Smooth muscle cell (in vitro differentiated cells): ENCODE measurements around the gene AFF3. TPM values are rescaled to one million over a fixed set of nuclear protein-coding genes. Genes with fewer than 3 reads are reported as not detected.

Experiments
- DNase-seq: peaks from one replicate; lab custom pipeline; 2025; ENCODE audit not compliant: unreplicated experiment; lab: John Stamatoyannopoulos, UW
- H2AFZ ChIP-seq: fragments of 200-600 bp; sonication (generic); 2 replicates; pipeline ENCODE4 v1.6.0; 2016; ENCODE audit warnings: antibody characterized with exemption, low read depth, mild to moderate bottlenecking
- H3F3A ChIP-seq: fragments of 200-600 bp; sonication (generic); 2 replicates; pipeline ENCODE4 v1.6.0; 2017; ENCODE audit warnings: antibody characterized with exemption, low read depth
- H3K27ac ChIP-seq: fragments of 200-600 bp; sonication (generic); 2 replicates; pipeline ENCODE4 v1.5.1; 2016; ENCODE audit warnings: low read depth, mild to moderate bottlenecking
- H3K27me3 ChIP-seq: fragments of 200-600 bp; sonication (generic); 2 replicates; pipeline ENCODE4 v1.6.1; 2016; ENCODE audit warnings: low read depth, mild to moderate bottlenecking
- H3K36me3 ChIP-seq: fragments of 200-600 bp; sonication (generic); 2 replicates; pipeline ENCODE4 v1.5.1; 2016; ENCODE audit warnings: low read depth
- H3K4me1 ChIP-seq: fragments of 200-600 bp; sonication (generic); 2 replicates; pipeline ENCODE4 v1.5.1; 2016; ENCODE audit warnings: low read depth
- H3K4me2 ChIP-seq: fragments of 200-600 bp; sonication (generic); 2 replicates; pipeline ENCODE4 v1.6.0; 2016; ENCODE audit warnings: mild to moderate bottlenecking
- H3K4me3 ChIP-seq: fragments of 200-600 bp; sonication (generic); 2 replicates; pipeline ENCODE4 v1.5.1; 2016; ENCODE audit warnings: mild to moderate bottlenecking
- H3K79me2 ChIP-seq: fragments of 200-600 bp; sonication (generic); 2 replicates; pipeline ENCODE4 v1.6.0; 2016; ENCODE audit warnings: low read depth, mild to moderate bottlenecking
- H3K9ac ChIP-seq: fragments of 200-600 bp; sonication (generic); 2 replicates; pipeline ENCODE4 v1.6.0; 2016; ENCODE audit warnings: low read depth
- H3K9me3 ChIP-seq: fragments of 200-600 bp; sonication (generic); replicated peaks from 2 replicates; pipeline ENCODE4 v1.5.1; 2016; ENCODE audit warnings: low read depth
- H4K20me1 ChIP-seq: fragments of 200-600 bp; sonication (generic); 2 replicates; pipeline ENCODE4 v1.6.0; 2016; ENCODE audit warnings: low read depth
- CTCF ChIP-seq: fragments of 200-600 bp; sonication (generic); IDR thresholded peaks from 2 replicates; pipeline ENCODE4 v1.5.1; 2017; ENCODE audit warnings: borderline replicate concordance, mild to moderate bottlenecking, antibody characterized with exemption; ENCODE audit not compliant: insufficient read depth, poor library complexity, severe bottlenecking
- whole genome bisulfite sequencing: methylation state at CpG from one replicate; pipeline ENCODE4 v1.1.7; 2016; ENCODE audit warnings: low lambda C conversion rate; 5-methylcytosine and 5-hydroxymethylcytosine counted together
- polyA plus RNA-seq: library from polyadenylated mRNA; unstranded; fragments of >200 nt; fragmentation: Nextera tagmentation; extraction: Ambion mirVana; gene quantifications from 2 replicates; pipeline ENCODE4 v1.2.1, GENCODE V29; 2016
- total RNA-seq: library from RNA; depleted of rRNA; stranded (reverse); fragments of >200 nt; gene quantifications from 2 replicates; pipeline ENCODE4 v1.2.3, GENCODE V29; 2014

AFF3 gene
- total and polyA plus RNA-seq, 2 experiments from 2014 or later: 0.27 to 0.39 TPM

- Histone ChIP-seq H3K4me1 (no peaks in the 10 kb centered on the region), H3F3A (no peaks in the 10 kb centered on the region), H3K36me3 (no peaks in the 10 kb centered on the region), H3K27me3 (peaks cover 46% of the 10 kb centered on the region), H3K9me3 (no peaks in the 10 kb centered on the region), H4K20me1 (no peaks in the 10 kb centered on the region), H3K4me3 (no peak overlapping the region), H3K9ac (no peak overlapping the region), H3K79me2 (no peaks in the 10 kb centered on the region), H2AFZ (no peak overlapping the region), H3K27ac (no peak overlapping the region), H3K4me2 (no peak overlapping the region)
- DNase-seq: no peak
- TF ChIP-seq CTCF: no peak
These were observed 230.7 kb downstream of the AFF3 start for GRCh38 chr2:99911736-99912135.

GRCh38 chr2:99910902-99911301, 231.5 kb downstream of the AFF3 start:
- no peak for TF ChIP-seq CTCF
- no peak overlapping the region for H3K4me3 ChIP-seq
- no peak overlapping the region for H2AFZ ChIP-seq
- H3K79me2 ChIP-seq: no peaks in the 10 kb centered on the region
- no peaks in the 10 kb centered on the region for H4K20me1 ChIP-seq
- peaks cover 40% of the 10 kb centered on the region for H3K27me3 ChIP-seq
- no peaks in the 10 kb centered on the region for H3K36me3 ChIP-seq
- no peak overlapping the region for H3K9ac ChIP-seq
- H3K4me2 ChIP-seq: no peak overlapping the region
- H3K4me1 ChIP-seq: no peaks in the 10 kb centered on the region
- no peaks in the 10 kb centered on the region for H3F3A ChIP-seq
- 90% methylated on average over 5 of the region's 5 CpGs for WGBS
- DNase-seq: no peak
- no peaks in the 10 kb centered on the region for H3K9me3 ChIP-seq
- H3K27ac ChIP-seq: no peak overlapping the region

- no peaks in the 10 kb centered on the region for H3K4me1 ChIP-seq
- DNase-seq: no peak
- H3F3A ChIP-seq: no peaks in the 10 kb centered on the region
- no peak overlapping the region for H3K4me3 ChIP-seq
- no peak overlapping the region for H3K4me2 ChIP-seq
- no peaks in the 10 kb centered on the region for H4K20me1 ChIP-seq
- H3K9ac ChIP-seq: no peak overlapping the region
- H3K27me3 ChIP-seq: peaks cover 42% of the 10 kb centered on the region
- WGBS: 87% methylated on average over 2 of the region's 2 CpGs
- H3K9me3 ChIP-seq: no peaks in the 10 kb centered on the region
- H3K79me2 ChIP-seq: no peaks in the 10 kb centered on the region
- H2AFZ ChIP-seq: no peak overlapping the region
- no peak overlapping the region for H3K27ac ChIP-seq
- no peaks in the 10 kb centered on the region for H3K36me3 ChIP-seq
- no peak for TF ChIP-seq CTCF
These were observed 236.8 kb downstream of the AFF3 start for GRCh38 chr2:99905636-99906035.

DNA sequence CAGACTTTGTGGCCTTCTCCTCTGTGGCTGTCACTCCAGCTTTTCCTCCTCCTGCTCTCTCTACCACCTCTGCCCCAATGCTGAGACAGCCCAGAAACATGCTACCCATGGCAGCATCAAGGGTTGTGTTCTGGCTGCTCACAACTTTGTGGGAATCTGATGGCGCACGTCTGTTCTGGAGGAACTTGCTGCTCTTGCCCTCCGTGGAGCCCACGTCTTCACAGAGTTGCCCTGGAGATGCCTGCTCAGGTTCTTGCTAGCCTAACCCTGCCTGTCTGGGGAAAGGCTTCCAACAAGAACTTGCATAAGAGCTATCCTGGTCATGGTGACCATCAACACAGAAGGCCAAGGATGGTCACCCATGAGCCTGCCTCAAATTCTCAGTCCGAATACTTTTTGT, 237.4 kb downstream of the AFF3 start:
- no peak overlapping the region for H3K4me2 ChIP-seq
- H2AFZ ChIP-seq: no peak overlapping the region
- H4K20me1 ChIP-seq: no peaks in the 10 kb centered on the region
- H3K36me3 ChIP-seq: no peaks in the 10 kb centered on the region
- no peak for DNase-seq
- no peak for TF ChIP-seq CTCF
- no peak overlapping the region for H3K9ac ChIP-seq
- no peak overlapping the region for H3K4me3 ChIP-seq
- H3K4me1 ChIP-seq: no peaks in the 10 kb centered on the region
- no peaks in the 10 kb centered on the region for H3F3A ChIP-seq
- peaks cover 38% of the 10 kb centered on the region for H3K27me3 ChIP-seq
- no peaks in the 10 kb centered on the region for H3K79me2 ChIP-seq
- WGBS: 98% methylated on average over 5 of the region's 5 CpGs
- H3K27ac ChIP-seq: no peak overlapping the region
- H3K9me3 ChIP-seq: no peaks in the 10 kb centered on the region
